K562 (cell line): Measurements from ENCODE around the gene SLC3A2. TPM values are rescaled to one million over a fixed set of nuclear protein-coding genes. Genes with fewer than 3 reads are reported as not detected.

Source experiments
- CCAR2 ChIP-seq: fragments of 200-400 bp; formaldehyde crosslinking; IDR thresholded peaks from 2 replicates; pipeline ENCODE4 v1.6.1; 2017; ENCODE audit warnings: mild to moderate bottlenecking, low read depth, low read length
- CREBBP ChIP-seq: IDR thresholded peaks from one replicate; pipeline ENCODE4 v1.6.1; 2012; ENCODE audit warnings: low read depth, mild to moderate bottlenecking, control low read depth, inconsistent platforms, low read length
- EGR1 ChIP-seq: fragments of 450-650 bp; conservative IDR thresholded peaks from 2 replicates; pipeline ENCODE4 v1.6.1; 2017; ENCODE audit warnings: mild to moderate bottlenecking
- ESRRA ChIP-seq: fragments of 450-650 bp; IDR thresholded peaks from 2 replicates; pipeline ENCODE4 v1.6.1; 2014; ENCODE audit warnings: low read depth, mild to moderate bottlenecking, moderate library complexity, borderline replicate concordance
- GATAD2A ChIP-seq: fragments of 450-650 bp; IDR thresholded peaks from 2 replicates; pipeline ENCODE4 v1.6.1; 2017
- HDAC8 ChIP-seq: fragments of 450-650 bp; IDR thresholded peaks from 2 replicates; pipeline ENCODE4 v1.6.1; 2016; ENCODE audit warnings: mild to moderate bottlenecking, missing genetic modification characterization, moderate library complexity, missing compliant biosample characterization
- HEY1 ChIP-seq: fragments of 250-450 bp; sonication (Bioruptor Pico); IDR thresholded peaks from 2 replicates; pipeline ENCODE4 v1.5.0; 2020; ENCODE audit warnings: mild to moderate bottlenecking, moderate library complexity, borderline replicate concordance
- KLF13 ChIP-seq: fragments of 450-650 bp; IDR thresholded peaks from 2 replicates; pipeline ENCODE4 v1.6.1; 2016; ENCODE audit warnings: missing genetic modification characterization, low read depth, mild to moderate bottlenecking, missing compliant biosample characterization, moderate library complexity, borderline replicate concordance
- MTA2 ChIP-seq: fragments of 450-650 bp; IDR thresholded peaks from 2 replicates; pipeline ENCODE4 v1.6.1; 2016; ENCODE audit warnings: low read depth
- PBX2 ChIP-seq, 2 experiments: IDR thresholded peaks in 1 of 2; conservative IDR thresholded peaks in 1 of 2; 2 replicates each; pipeline ENCODE4 v1.6.1; 2016; ENCODE audit warnings: low read depth in 2 of 2, mild to moderate bottlenecking in 1 of 2, missing compliant biosample characterization in 1 of 2, missing genetic modification characterization in 1 of 2, moderate library complexity in 1 of 2
- PCBP1 ChIP-seq: fragments of 200-400 bp; formaldehyde crosslinking; IDR thresholded peaks from 2 replicates; pipeline ENCODE4 v1.6.1; 2018; ENCODE audit warnings: mild to moderate bottlenecking, low read depth, low read length; ENCODE audit not compliant: poor library complexity, severe bottlenecking
- RUNX1 ChIP-seq: sonication (generic); IDR thresholded peaks from 2 replicates; pipeline ENCODE4 v1.6.1; 2016; ENCODE audit warnings: antibody characterized with exemption, low read depth
- SAFB2 ChIP-seq: fragments of 200-400 bp; formaldehyde crosslinking; IDR thresholded peaks from 2 replicates; pipeline ENCODE4 v1.6.1; 2018; ENCODE audit warnings: borderline replicate concordance, low read length, low read depth, moderate library complexity; ENCODE audit not compliant: severe bottlenecking
- SIN3B ChIP-seq: fragments of 450-650 bp; IDR thresholded peaks from 2 replicates; pipeline ENCODE4 v1.6.1; 2017; ENCODE audit warnings: low read depth, mild to moderate bottlenecking, moderate library complexity
- TAF7 ChIP-seq: fragments of 450-650 bp; IDR thresholded peaks from 2 replicates; pipeline ENCODE4 v1.6.1; 2016; ENCODE audit warnings: missing genetic modification characterization, missing compliant biosample characterization
- TAF9B ChIP-seq: fragments of 450-650 bp; IDR thresholded peaks from 2 replicates; pipeline ENCODE4 v1.6.1; 2018; ENCODE audit warnings: mild to moderate bottlenecking; ENCODE audit not compliant: partially characterized antibody
- TCFL5 ChIP-seq: fragments of 250-450 bp; sonication (Bioruptor Pico); conservative IDR thresholded peaks from 2 replicates; pipeline ENCODE4 v1.6.1; 2021; ENCODE audit warnings: mild to moderate bottlenecking, moderate library complexity, matching md5 sums
- THRAP3 ChIP-seq: fragments of 450-650 bp; IDR thresholded peaks from 2 replicates; pipeline ENCODE4 v1.6.1; 2016; ENCODE audit warnings: mild to moderate bottlenecking, inconsistent platforms, borderline replicate concordance
- ZBTB8A ChIP-seq: fragments of 450-650 bp; IDR thresholded peaks from 2 replicates; pipeline ENCODE4 v1.6.1; 2018; ENCODE audit warnings: mild to moderate bottlenecking, moderate library complexity; ENCODE audit not compliant: partially characterized antibody
- ZNF121 ChIP-seq: sonication (generic); formaldehyde crosslinking; conservative IDR thresholded peaks from 2 replicates; pipeline ENCODE4 v1.8.0; 2022; ENCODE audit warnings: missing genetic modification reagents
- ZNF133 ChIP-seq: fragments of 250-450 bp; sonication (Bioruptor Pico); IDR thresholded peaks from 2 replicates; pipeline ENCODE4 v1.4.0; 2020; ENCODE audit warnings: mild to moderate bottlenecking
- ZNF175 ChIP-seq: fragments of 200-800 bp; sonication (Bioruptor generic); IDR thresholded peaks from 2 replicates; pipeline ENCODE4 v1.6.1; 2016; ENCODE audit warnings: low read depth, mild to moderate bottlenecking, missing genetic modification characterization, missing compliant biosample characterization
- ZNF263 ChIP-seq: sonication (generic); formaldehyde crosslinking; IDR thresholded peaks from 2 replicates; pipeline ENCODE4 v1.8.0; 2022; ENCODE audit warnings: mild to moderate bottlenecking, missing genetic modification reagents, borderline replicate concordance
- ZNF436 ChIP-seq: fragments of 250-450, 450-650 bp; sonication (Bioruptor Pico); formaldehyde crosslinking; IDR thresholded peaks from 2 replicates; pipeline ENCODE4 v1.7.0; 2020; ENCODE audit warnings: mild to moderate bottlenecking
- ZNF583 ChIP-seq: fragments of 250-450 bp; sonication (Bioruptor Pico); IDR thresholded peaks from 2 replicates; pipeline ENCODE4 v1.4.0; 2020
- ZNF584 ChIP-seq: fragments of 200-800 bp; sonication (Bioruptor generic); IDR thresholded peaks from 2 replicates; pipeline ENCODE4 v1.6.1; 2016; ENCODE audit warnings: low read depth, mild to moderate bottlenecking, missing genetic modification characterization, missing compliant biosample characterization
- ZNF644 ChIP-seq: fragments of 200-800 bp; sonication (Bioruptor generic); IDR thresholded peaks from 2 replicates; pipeline ENCODE4 v1.6.1; 2016; ENCODE audit warnings: low read depth, missing genetic modification characterization, missing compliant biosample characterization
- ZZZ3 ChIP-seq: fragments of 450-650 bp; IDR thresholded peaks from 2 replicates; pipeline ENCODE4 v1.6.1; 2016; ENCODE audit warnings: antibody characterized with exemption, mild to moderate bottlenecking, moderate library complexity
- polyA plus RNA-seq, 8 experiments: library from polyadenylated mRNA; depleted of rRNA in 4 of 8; stranded (reverse) in 5 of 8; unstranded in 3 of 8; fragments of >200 nt; fragmentation: Nextera tagmentation in 2 of 8; fragmentation: Illumina TruSeq in 1 of 8; extraction: Ambion mirVana in 2 of 8; extraction: Trizol in 1 of 8; gene quantifications; 2 replicates each; pipeline versions ENCODE4 v1.2.1 to v1.2.3, GENCODE V29; 2011 to 2014; ENCODE audit warnings: inconsistent platforms in 1 of 8, missing spikeins in 1 of 8
- total RNA-seq, 7 experiments: library from RNA; depleted of rRNA in 6 of 7; stranded (reverse); fragments of >200 nt in 6 of 7; fragmentation: Illumina TruSeq in 2 of 7; extraction: Trizol in 2 of 7; gene quantifications; 2 replicates each; pipeline versions ENCODE4 v1.2.1 to v1.2.3, GENCODE V29; 2011 to 2021; ENCODE audit warnings: low replicate concordance in 1 of 7

The SLC3A2 gene
- total and polyA plus RNA-seq, 9 of the 15 experiments (the other 6 are each of a cell fraction or from before 2014, with no cell fraction given): 20.0 to 296 (median 214) TPM

DNA sequence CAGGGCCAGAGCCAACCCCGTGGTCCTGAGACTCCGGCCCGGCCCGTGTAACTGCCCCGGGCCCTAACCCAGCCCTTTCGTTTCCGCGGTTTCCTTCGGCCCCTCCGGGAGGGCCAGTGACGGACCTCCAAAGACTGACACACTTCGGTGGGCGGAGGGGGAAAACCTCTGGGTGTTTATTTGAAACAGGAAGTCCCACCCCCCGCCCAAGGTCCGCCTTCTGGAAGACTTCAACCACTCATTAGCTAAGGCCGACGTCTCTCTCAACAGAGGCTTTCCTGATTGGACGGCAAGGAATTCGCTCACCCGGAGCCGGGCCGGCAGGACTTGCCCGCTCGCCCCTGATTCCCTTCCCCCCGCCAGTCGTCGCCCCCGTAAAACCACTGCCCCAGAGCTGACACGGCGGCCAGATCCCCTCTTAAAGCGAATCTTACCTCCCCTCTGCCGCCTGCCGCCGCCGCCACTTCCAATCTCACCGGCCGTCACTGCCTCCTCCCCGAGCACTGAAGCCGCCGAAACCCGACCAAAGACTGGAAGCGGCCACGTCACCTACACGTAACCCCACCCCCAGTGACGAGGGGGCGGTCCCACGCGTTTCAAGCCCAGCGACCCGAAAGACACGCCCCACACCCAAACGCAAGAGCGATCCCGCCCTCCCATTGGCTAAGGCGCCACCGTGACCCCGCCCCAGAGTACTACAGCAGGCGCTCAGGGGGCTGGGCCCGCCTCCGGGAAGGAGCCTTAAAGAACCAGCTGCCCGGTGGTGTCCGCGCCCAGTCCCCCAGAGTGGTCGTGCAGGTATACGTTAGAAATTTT lies 49.0 kb upstream of the SLC3A2 start, which contains the start of gene STX5 (continued):
- TF ChIP-seq ZNF263 (peak; percentile 54; the same call in 1 of the 2 replicates), ZZZ3 (0 out of 2 replicates have a peak, but pooled peaks have one; percentile 43), KLF13 (tag) (peak; percentile 17; the same call in 1 of the 2 replicates), ZBTB8A (no peak), TAF9B (peak; percentile 89), ZNF584 (CRISPR knock-in tag) (no peak), ZNF133 (no peak), TAF7 (tag) (peak; percentile 92), CCAR2 (no peak), HDAC8 (tag) (no peak), CREBBP (no peak), RUNX1 (no peak), TCFL5 (CRISPR knock-in tag) (no peak), EGR1 (peak; percentile 81), PCBP1 (no peak), MTA2 (no peak), ZNF175 (CRISPR knock-in tag) (no peak), HEY1 (CRISPR knock-in tag) (no peak), THRAP3 (no peak), ZNF583 (CRISPR knock-in tag) (no peak), ZNF121 (CRISPR knock-in tag) (no peak), ZNF644 (no peak), SAFB2 (no peak), PBX2 (CRISPR knock-in tag; IDR thresholded peaks at IDR 0.05; ENCODE audit: low read depth) (peak; percentile 88), PBX2 (tag; conservative IDR thresholded peaks at IDR 0.05; ENCODE audit: low read depth) (peak; percentile 99), SIN3B (no peak), GATAD2A (no peak), ESRRA (no peak), ZNF436 (CRISPR knock-in tag) (no peak)
